Measurements from ENCODE around the gene C2CD4A.

The C2CD4A gene

GRCh38 chr15:62119874-62120273 lies 53.1 kb downstream of the C2CD4A start:
- H3K9me3 ChIP-seq (ENCODE audit: insufficient read depth, low read length): no peaks in the 10 kb centered on the region
- TF ChIP-seq SUZ12 (IDR thresholded peaks at IDR 0.05; ENCODE audit: extremely low read depth, insufficient read depth, insufficient read length) (no peak), ZNF274 (IDR thresholded peaks at IDR 0.05; ENCODE audit: low read depth, low read length) (no peak), YY1 (IDR thresholded peaks at IDR 0.05; ENCODE audit: insufficient read depth, insufficient read length) (no peak)
- no peak for DNase-seq (ENCODE audit: low read depth, low spot score)
- no peaks in the 10 kb centered on the region for H3K36me3 ChIP-seq (ENCODE audit: insufficient read depth, insufficient read length, low read length)
- H3K9ac ChIP-seq (ENCODE audit: insufficient read length, low read depth): no peak overlapping the region
- H3K4me3 ChIP-seq (ENCODE audit: insufficient read length, low read depth): no peak overlapping the region
- no peaks in the 10 kb centered on the region for H3K27me3 ChIP-seq (ENCODE audit: insufficient read depth, insufficient read length)
- no peaks in the 10 kb centered on the region for H3K4me1 ChIP-seq (ENCODE audit: insufficient read depth, insufficient read length)

Measured in NT2/D1 (cell line).